ENCODE results near the gene CCR3.

CCR3 gene

GRCh38 chr3:46258525-46258924 is 16.3 kb downstream of the CCR3 start:
- TF ChIP-seq CTCF (IDR thresholded peaks at IDR 0.05) = no peak
- no peak for TF ChIP-seq ZFX (IDR thresholded peaks at IDR 0.05; ENCODE audit: borderline replicate concordance)
- H3K27ac ChIP-seq = no peak overlapping the region

GRCh38 chr3:46261926-46262594 is 19.8 kb downstream of the CCR3 start:
- TF ChIP-seq ZFX (IDR thresholded peaks at IDR 0.05; ENCODE audit: borderline replicate concordance) (no peak), CTCF (IDR thresholded peaks at IDR 0.05) (no peak)

DNA sequence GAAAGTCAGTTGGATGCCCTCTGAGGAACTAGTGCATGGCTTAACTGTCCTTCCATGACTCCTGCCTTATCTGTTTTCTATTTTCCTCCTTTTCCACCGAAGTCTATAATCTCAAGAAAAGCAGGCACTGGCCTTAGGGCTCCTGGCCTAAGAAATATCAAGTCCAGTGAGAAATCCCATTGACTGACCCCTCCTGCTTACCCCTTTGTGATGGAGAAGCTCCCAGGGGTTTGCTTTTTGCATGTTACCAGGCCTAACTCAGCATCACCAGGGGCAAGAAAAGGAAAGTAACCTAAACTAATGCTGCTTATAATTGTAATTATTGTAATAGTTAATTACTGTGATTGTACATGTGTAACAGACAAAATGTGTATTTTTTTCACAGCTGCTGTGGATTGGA is 21.7 kb downstream of the CCR3 start:
- no peak overlapping the region for H3K27ac ChIP-seq
- TF ChIP-seq ZFX (IDR thresholded peaks at IDR 0.05; ENCODE audit: borderline replicate concordance) (no peak), CTCF (IDR thresholded peaks at IDR 0.05) (no peak)

More at GRCh38 chr3:46261926-46262594, 19.8 kb downstream of the CCR3 start:
- no peak overlapping the region for H3K27ac ChIP-seq

GRCh38 chr3:46266598-46266997 is 24.3 kb downstream of the CCR3 start:
- no peak overlapping the region for H3K27ac ChIP-seq
- no peak for TF ChIP-seq CTCF (IDR thresholded peaks at IDR 0.05)
- no peak for TF ChIP-seq ZFX (IDR thresholded peaks at IDR 0.05; ENCODE audit: borderline replicate concordance)

- TF ChIP-seq CTCF (IDR thresholded peaks at IDR 0.05) (no peak), ZFX (IDR thresholded peaks at IDR 0.05; ENCODE audit: borderline replicate concordance) (no peak)
- H3K27ac ChIP-seq = no peak overlapping the region
Observed at GRCh38 chr3:46269556-46269955, 27.3 kb downstream of the CCR3 start.

DNA sequence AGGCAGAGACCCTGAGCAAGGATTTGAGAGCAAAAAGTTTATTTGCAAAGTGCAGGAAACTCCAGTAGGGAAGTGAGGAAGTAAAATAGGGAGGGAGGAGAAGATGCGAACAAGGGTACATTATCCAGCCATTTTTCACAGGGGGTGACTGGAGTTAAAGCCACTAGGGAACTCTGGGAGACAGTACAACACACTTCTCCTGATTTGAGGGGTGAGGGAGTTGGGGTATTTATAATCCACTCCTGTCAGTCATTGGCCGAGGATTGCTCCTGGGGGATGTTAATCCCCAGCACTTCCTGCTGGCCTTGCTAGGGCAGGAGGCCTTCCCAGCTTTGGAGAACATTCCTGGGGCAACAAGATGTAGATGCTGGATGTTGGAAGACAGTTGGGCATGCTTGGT is 28.2 kb downstream of the CCR3 start:
- H3K27ac ChIP-seq = no peak overlapping the region
- TF ChIP-seq ZFX (IDR thresholded peaks at IDR 0.05; ENCODE audit: borderline replicate concordance) (no peak), CTCF (IDR thresholded peaks at IDR 0.05) (no peak)

DNA sequence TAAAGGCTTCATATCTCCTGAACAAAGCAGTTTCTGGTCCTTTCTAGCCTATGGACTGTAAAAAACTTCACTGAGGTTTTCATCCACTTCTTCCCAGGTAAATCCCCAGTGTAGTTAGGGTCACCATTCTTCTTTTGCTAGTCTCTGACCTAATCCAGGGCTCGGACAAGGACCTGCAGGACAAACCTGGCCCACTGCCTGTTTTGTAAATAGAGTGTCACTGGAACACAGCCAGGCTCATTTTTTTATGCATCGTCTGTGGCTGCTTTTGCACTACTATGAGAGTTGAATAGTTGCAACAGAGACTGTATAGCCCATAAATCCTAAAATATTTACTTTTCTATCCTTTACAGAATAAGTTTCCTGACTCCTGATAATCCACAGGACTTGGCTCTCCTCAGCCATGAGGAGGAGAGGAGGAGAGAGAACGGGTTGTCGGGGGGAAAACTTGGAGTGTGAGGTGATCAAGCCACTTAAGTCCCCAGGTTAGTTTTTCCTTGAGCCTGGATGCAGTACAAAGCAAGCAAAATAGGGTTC is 29.0 kb downstream of the CCR3 start:
- no peak for TF ChIP-seq ZFX (IDR thresholded peaks at IDR 0.05; ENCODE audit: borderline replicate concordance)
- TF ChIP-seq CTCF (IDR thresholded peaks at IDR 0.05) = no peak

More for the DNA sequence above, 29.0 kb downstream of the CCR3 start:
- no peak overlapping the region for H3K27ac ChIP-seq
